Frontal cortex (tissue), 4 donors: ENCODE data around the gene CYP3A7. TPM values are rescaled to one million over a fixed set of nuclear protein-coding genes. Genes with fewer than 3 reads are reported as not detected.
"Not testable (repeated sequence)": the region's sequence is repeated elsewhere in the genome, so short reads cannot be mapped to it uniquely, and the experiment has no call there.

ENCODE experiments used
- DNase-seq, 2 donors: peaks; one replicate each; pipeline ENCODE4 v3.0.0; 2012; ENCODE audit warnings: low spot score in 2 of 2
- FAIRE-seq: peaks from 2 replicates; lab custom pipeline; 2012; peaks lifted over from hg19 to GRCh38; lab: Jason Lieb, UNC
- total RNA-seq: library from RNA; depleted of rRNA; stranded (reverse); fragments of >200 nt; gene quantifications from one replicate; pipeline ENCODE4 v1.2.3, GENCODE V29; 2014
- donor health status: control.
- donor health status: control.
- donor health status: control.

The CYP3A7 gene
- total RNA-seq, 1 donor from 2014 or later = not detected

DNA sequence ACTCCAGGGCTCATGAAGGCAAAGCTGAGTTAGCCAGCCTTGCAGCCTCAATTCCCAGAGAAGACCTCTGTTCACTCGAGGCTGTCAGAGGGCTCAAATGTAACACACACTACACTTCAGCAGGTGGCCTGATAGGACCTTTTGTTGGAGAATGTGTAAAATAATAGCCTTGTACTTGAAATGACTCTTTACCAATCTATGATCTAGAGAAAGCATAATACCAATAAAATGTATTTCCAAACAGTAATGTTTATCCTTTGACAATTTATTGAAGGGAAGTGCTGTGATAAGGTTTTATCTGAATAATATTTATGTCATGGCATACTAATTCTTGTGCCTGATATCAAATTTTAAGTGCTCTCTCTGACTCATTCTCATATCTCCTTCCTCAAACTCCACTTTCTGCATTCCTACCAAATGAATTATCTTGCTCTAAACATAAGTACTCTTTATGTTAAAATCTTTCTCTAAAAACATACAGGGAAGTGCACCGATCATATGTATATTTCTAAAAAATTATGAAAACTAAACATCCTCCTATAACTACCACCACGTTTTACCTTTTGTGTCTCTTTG, 20.9 kb downstream of the CYP3A7 start:
- DNase-seq (no peak), FAIRE-seq (no peak)

DNA sequence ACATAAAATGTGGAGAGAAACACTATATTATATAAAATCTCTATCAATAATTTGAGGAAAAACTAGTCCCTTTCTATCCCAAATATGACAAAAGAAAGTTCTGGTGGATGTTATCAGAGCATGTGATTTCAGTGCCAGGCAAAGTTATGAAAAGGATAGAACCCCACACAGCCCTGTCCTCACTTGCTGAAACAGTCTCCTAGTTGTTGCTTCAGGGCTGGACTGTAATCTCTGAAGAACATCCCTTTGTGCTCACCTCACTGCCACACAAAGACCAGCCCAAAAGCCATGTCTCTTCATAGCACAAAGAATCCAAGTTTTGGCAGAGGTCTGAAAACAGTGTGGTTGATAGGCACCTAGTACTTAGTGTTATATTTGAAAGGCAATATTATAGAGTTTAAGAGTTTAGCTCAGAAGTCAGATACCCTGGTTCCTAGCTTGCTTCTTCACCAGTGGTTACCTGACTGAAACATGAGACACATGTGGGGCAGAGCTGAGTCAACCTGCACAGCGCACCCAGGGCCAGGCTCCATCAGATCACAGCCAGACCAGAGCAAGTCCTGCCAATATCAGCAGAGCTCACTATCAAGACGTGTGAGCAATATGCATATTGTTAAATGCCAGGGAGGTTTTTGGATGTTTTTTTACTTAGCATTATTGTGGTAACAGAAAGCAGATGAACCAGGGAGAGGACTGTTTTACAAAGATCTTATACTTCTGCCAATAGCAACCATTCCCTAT, 25.0 kb downstream of the CYP3A7 start:
- FAIRE-seq = no peak

DNA sequence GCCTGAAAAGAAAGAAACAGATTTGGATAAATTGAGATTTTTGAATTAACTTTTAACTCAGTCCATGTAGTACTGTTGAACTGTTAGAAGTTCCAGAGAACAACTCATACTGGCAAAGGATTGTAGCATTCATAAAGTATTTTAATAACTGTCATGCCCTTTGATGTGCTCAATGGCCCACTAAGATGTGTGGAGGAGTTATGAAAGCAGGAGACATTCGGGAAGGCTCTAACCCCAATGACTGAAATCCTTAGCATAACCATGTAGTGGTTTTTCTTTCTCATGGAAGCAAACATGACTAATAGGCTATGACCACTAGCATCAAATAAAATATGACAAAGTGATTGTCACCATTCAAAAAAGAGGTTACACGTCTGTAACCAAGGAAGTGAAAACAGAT, 25.7 kb downstream of the CYP3A7 start:
- DNase-seq = no peak
- no peak for FAIRE-seq

More for the DNA sequence above, 25.0 kb downstream of the CYP3A7 start:
- DNase-seq = no peak

DNA sequence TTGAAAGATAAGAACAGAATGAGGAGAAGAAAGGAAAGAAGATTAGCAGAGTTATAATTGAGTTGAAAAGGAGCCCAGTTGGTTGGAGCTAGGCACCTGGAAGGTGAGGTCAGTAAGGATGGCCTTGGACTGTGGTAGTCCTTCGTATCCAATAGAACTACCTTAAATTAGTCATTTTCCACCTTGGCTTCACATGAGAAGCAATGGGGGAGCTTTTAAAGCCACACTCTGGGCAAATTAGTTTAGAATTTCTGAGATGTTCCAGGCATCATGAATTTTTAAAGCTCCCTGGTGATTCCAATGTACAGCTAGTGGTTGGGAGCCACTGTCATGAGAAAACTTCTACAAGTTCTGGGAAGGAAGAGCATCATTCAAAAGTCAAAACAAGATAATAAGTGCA, 27.9 kb downstream of the CYP3A7 start:
- DNase-seq (no peak), FAIRE-seq (no peak)

DNA sequence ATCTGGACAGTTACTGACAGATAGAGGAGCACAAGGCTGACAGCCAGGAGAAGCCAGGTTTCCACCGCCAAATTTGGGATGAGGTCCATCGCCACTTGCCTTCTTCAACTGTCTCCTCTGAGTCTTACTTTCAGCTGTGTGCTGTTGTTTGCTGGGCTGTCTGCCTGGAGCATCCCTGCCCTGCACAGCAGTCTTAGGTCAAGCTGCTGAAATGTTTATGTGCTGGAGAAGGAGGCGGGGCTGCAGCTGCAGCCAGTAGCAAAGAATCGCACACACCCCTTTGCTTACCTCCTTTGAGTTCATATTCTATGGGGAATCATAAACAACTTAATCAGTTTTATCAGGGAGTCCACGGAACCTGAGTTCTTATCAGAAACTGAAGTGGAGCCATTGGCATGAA, 35.0 kb downstream of the CYP3A7 start:
- no peak for FAIRE-seq
- DNase-seq = no peak

DNA sequence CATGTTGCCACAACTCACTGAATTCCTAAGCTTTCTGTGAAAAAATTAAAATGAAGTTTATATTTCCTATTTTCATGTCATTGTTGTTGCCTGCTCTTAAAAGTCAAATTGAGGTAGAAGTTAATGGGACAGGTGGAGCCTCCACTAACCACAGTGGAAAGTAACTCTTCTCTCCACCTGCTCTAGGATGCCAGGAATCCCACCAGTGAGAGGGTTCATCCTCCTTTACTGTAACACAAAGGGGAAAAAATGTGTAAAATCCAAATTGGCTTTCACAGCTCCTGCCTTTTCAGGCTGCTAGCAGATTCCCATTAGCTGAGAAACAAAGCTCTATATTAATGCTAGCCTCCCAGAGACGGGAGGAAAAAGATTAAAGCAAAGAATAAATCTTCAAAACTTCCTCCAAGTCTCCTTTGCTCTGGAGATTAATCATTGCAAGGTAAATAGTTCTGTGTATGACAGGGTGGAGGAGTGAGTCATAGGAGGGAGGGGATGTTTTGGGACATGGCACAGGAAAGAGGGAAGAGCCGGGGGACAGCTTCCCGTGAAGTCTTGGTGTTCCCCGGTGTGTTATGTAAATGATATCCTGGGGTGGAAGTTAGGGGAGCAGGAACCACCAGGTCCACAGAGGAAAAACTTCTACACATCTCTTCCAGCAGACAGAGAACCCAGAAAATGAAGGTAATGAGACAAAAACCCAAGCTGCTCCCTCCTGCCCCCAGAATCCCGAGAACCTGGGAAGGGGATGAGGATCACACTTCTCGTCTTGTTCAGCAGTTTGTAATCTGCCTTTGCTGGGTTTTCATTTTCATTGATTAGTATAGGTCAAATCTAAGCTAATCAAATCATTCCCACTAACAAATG, 35.9 kb downstream of the CYP3A7 start:
- not testable (repeated sequence) for FAIRE-seq, DNase-seq

DNA sequence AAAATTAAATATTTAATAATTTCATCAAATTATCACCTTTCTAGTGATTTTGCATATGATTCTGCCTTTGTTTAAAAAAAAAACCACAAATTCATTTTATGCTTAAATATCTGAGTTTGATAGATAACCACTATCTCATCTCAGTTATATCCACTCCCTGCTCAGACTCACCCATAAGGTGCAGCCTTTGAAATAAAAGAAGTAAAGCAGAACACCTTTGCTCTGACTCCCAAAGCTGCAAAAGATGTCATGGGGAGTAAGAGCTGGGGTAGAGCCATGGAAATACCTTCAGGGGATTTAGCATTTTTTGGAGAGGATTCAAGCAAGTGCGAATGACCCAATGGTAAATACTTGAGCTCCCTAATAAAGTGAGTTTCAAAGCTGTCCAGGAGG, 40.1 kb downstream of the CYP3A7 start:
- no peak for FAIRE-seq

DNA sequence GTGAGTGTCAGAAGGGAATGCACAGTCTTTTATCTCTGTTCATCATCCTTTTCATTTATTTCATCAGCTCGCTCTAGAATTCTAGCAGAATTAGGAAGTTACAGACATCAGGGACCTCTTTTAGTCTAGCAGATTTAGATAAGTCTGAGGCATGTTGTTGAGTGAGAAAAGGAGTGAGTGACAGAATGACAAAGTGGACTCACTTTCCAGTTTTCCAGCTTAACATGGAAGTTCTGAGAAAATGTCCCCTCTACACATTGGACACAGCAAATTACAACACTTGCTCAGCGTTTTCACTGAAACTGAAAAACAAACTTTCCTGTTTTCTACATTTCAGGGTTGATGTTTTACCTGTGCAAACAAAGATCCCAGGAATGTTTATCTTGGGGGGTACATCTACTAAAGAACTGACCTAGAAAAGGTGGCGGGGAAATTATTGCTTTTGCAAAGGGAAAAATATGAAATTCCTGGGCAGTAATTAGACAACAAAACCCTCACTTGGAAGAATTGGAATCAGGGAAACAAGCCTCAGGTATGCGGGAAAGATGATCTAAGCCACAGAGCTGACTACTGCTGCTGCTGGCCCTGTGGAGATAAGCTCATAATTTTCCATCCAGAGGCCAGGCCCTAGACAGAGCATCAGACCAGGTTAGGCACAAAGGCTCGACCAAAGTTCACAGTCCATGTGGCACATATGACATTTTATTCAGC, 40.6 kb downstream of the CYP3A7 start:
- FAIRE-seq = no peak

More for the DNA sequence above, 40.1 kb downstream of the CYP3A7 start:
- DNase-seq = no peak

DNA sequence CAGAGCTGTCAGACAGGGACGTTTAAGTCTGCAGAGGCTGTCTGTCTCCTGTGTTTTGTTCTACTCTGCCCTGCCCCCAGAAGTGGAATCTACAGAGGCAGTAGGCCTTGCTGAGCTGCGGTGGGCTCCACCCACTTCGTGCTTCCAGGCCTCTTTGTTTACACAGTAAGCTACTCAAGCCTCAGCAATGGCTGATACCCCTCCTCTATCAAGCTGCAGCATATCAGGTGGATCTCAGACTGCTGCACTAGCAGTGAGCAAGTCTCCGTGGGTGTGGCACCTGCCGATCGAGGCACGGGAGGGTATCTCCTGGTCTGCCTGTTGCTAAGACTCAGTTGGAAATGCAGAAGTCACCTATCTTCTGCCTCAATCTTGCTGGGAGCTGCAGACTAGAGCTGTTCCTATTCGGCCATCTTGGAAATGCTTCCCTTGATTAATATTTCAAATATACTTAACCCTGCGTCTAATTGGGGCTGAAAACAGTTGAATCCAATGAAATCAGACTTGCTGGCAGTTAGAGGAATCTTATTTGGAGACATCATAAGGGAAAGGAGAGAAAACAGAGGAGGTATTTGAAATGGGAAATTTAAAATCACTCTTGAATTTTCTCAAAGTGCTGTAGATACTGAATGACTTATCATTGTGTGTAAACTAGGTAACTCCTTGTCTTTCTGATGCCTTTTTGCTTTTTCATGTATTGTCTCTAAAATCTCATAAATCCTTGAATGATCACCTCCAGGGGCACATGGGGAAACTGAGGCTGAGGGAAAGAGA, 41.4 kb downstream of the CYP3A7 start:
- DNase-seq (no peak), FAIRE-seq (no peak)

More for the DNA sequence above, 40.6 kb downstream of the CYP3A7 start:
- no peak for DNase-seq

DNA sequence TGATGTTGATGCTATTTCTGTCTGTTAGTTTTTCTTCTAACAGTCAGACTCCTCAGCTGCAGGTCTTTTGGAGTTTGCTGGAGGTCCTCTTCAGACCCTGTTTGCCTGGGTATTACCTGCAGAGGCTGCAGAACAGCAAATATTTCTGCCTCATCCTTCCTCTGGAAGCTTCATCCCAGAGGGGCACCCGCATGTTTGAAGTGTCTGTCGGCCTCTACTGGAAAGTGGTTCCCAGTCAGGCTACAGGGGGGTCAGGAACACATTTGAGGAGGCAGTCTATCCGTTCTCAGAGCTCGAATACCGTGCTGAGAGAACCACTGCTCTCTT, 41.9 kb downstream of the CYP3A7 start:
- FAIRE-seq (no peak), DNase-seq (no peak)

DNA sequence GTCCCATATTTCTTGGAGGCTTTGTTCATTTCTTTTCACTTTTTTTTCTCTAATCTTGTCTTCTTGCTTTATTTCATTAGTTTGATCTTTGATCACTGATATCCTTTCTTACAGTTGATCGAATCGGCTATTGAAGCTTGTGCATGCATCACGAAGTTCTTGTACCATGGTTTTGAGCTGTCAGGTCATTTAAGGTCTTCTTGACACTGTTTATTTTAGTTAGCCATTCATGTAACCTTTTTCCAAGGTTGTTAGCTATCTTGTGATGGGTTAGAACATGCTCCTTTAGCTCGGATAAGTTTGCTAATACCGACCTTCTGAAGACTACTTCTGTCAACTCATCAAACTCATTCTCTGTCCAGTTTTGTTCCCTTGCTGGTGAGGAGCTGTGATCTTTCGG, 42.4 kb downstream of the CYP3A7 start:
- not testable (repeated sequence) for DNase-seq, FAIRE-seq

DNA sequence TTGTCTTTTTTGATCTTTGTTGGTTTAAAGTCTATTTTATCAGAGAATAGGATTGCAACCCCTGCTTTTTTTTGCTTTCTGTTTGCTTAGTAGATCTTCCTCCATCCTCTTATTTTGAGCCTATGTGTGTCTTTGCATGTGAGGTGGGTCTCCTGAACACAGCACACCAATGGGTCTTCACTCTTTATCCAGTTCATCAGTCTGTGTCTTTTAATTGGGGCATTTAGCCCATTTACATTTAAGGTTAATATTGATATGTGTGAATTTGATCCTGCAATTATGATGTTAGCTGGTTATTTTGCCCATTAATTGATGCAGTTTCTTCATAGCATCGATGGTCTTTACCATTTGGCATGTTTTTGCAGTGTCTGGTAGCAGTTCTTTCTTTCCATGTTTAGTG, 43.3 kb downstream of the CYP3A7 start:
- not testable (repeated sequence) for DNase-seq, FAIRE-seq

DNA sequence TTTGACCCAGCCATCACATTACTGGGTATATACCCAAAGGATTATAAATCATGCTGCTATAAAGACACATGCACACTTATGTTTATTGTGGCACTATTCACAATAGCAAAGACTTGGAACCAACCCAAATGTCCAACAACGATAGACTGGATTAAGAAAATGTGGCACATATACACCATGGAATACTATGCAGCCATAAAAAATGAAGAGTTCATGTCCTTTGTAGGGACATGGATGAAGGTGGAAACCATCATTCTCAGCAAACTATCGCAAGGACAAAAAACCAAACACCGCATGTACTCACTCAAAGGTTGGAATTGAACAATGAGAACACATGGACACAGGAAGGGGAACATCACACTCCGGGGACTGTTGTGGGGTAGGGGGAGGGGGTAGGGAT, 44.1 kb downstream of the CYP3A7 start:
- DNase-seq, FAIRE-seq: not testable (repeated sequence)

DNA sequence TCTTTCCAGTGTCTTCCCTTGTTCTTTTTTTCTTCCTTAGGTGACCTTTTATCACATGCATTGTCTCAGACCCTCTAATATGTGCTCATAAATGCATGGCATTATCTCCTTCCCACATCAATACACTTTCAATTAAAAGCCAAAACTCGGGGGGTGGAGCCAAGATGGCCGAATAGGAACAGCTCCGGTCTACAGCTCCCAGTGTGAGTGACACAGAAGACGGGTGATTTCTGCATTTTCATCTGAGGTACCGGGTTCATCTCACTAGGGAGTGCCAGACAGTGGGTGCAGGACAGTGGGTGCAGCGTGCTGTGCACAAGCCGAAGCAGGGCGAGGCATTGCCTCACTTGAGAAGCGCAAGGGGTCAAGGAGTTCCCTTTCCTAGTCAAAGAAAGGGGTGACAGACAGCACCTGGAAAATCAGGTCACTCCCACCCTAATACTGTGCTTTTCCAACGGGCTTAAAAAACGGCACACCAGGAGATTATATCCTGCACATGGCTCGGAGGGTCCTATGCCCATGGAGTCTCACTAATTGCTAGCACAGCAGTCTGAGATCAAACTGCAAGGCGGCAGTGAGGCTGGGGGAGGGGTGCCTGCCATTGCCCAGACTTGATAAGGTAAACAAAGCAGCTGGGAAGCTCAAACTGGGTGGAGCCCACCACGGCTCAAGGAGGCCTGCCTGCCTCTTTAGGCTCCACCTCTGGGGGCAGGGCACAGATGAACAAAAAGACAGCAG, 49.0 kb downstream of the CYP3A7 start:
- not testable (repeated sequence) for DNase-seq, FAIRE-seq

DNA sequence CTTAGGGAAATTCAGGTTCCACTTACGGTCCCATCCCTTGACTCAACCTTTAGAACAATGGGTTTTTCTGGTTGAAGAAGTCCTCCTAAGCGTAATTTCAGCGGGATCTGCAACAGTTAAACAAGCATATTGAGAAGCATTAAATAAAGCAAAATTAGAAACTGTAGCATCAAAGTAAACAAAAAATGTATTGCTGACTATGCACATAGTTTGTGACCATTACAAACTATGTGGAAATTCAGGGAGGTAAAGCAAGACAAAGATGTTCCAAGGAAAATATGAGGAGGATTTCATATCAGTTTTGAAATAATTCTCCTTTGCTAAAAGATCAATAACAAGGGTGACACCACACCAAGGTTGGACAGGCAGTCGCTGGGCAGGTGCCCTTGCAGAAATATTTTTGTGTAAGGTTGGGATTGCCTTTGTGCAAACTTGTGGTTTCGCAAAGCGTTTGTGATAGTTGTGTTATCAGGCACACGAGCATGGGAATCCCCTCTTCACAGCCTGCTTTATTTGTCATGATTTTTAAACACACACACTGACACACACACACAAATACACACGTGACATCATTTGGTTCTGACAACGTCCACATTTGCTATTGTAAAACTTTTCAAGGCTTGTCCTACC, 49.8 kb downstream of the CYP3A7 start:
- no peak for DNase-seq
- no peak for FAIRE-seq

DNA sequence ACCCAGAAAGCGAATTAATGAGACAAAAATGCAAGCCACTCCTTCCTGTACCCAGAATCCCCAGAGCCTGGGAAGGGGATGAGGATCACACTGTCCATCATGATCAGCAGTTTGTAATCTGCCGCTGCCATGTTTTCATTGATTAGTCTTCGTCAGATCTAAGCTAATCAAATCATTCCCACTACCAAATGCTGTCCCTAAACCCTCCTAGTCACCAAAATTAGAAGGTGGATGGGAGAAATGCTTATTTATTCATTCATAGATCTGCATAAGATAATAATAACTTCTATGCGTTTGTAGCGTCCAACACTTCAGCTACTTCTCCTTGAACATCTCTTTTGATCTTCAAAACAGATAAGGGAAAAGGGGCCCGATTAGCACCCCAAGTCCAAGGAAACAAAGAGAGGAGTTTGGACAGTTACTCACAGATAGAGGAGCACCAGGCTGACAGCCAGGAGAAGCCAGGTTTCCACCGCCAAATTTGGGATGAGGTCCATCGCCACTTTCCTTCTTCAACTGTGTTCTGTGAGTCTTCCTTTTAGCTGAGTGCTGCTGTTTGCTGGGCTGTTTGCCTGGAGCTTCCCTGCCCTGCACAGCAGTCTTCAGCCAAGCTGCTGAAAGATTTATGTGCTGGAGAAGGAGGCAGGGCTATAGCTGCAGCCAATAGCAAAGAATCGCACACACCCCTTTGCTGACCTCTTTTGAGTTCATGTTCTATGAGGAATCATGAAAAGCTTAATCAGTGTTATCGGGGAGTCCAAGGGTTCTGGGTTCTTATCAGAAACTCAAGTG, 55.4 kb downstream of the CYP3A7 start, which contains the start of gene CYP3A5:
CYP3A5 (minus strand) TSS at position 597 of the 792 bp plus-strand sequence; CDS start at position 497, 100 bp downstream.
- FAIRE-seq = no peak
- no peak for DNase-seq

DNA sequence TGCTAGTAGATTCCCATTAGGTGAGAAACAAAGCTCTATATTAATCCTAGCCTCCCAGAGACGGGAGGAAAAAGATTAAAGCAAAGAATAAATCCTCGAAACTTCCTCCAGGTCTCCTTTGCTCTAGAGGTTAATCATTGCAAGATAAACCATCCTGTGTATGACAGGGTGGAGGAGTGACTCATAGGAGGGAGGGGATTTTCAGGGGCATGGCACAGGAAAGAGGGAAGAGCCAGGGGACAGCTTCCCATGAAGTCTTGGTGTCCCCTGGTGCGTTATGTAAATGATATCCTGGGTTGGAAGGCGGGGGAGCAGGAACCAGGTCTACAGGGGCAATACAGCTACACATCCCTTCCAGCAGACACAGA, 56.0 kb downstream of the CYP3A7 start:
- no peak for FAIRE-seq

More for the DNA sequence above, 56.0 kb downstream of the CYP3A7 start:
- no peak for DNase-seq
